GM21423 (cell line): Measurements from ENCODE around the gene SASS6.

ENCODE experiments used
- ATAC-seq: cut with Tn5 transposase; IDR thresholded peaks from one replicate; pipeline ENCODE4 v1.9.1; 2021; ENCODE audit warnings: mild to moderate bottlenecking, moderate library complexity; ENCODE audit not compliant: unreplicated experiment

SASS6 gene

GRCh38 chr1:100115524-100115923 lies 17.2 kb downstream of the SASS6 start:
- no peak for ATAC-seq

- no peak for ATAC-seq
These were observed 23.1 kb downstream of the SASS6 start for GRCh38 chr1:100109554-100110066.

- no peak for ATAC-seq
These were observed 25.0 kb downstream of the SASS6 start for GRCh38 chr1:100107696-100108095.

GRCh38 chr1:100101564-100101963 lies 31.2 kb downstream of the SASS6 start:
- no peak for ATAC-seq

GRCh38 chr1:100100202-100100601 lies 32.5 kb downstream of the SASS6 start:
- ATAC-seq, result no peak

GRCh38 chr1:100090471-100090870 lies 42.3 kb downstream of the SASS6 start:
- ATAC-seq, result no peak

GRCh38 chr1:100089082-100089481 lies 43.6 kb downstream of the SASS6 start:
- ATAC-seq, result no peak

- no peak for ATAC-seq
These were observed 45.3 kb downstream of the SASS6 start for GRCh38 chr1:100087396-100087795.

- ATAC-seq, result no peak
These were observed 52.4 kb downstream of the SASS6 start for GRCh38 chr1:100080331-100080730.

- ATAC-seq, result peak; percentile 41
These were observed 55.2 kb downstream of the SASS6 start for GRCh38 chr1:100077531-100077930.

GRCh38 chr1:100076744-100077143 lies 56.0 kb downstream of the SASS6 start:
- peak; percentile 73 for ATAC-seq

GRCh38 chr1:100076319-100076718 lies 56.4 kb downstream of the SASS6 start:
- ATAC-seq, result peak; percentile 1

- ATAC-seq, result peak; percentile 50
These were observed 57.0 kb downstream of the SASS6 start for GRCh38 chr1:100075773-100076172.

GRCh38 chr1:100074604-100075395 lies 57.9 kb downstream of the SASS6 start:
- no peak for ATAC-seq

- ATAC-seq, result no peak
These were observed 59.2 kb downstream of the SASS6 start for GRCh38 chr1:100073531-100073930.

- no peak for ATAC-seq
These were observed 62.4 kb downstream of the SASS6 start for GRCh38 chr1:100070201-100070939.

- ATAC-seq, result no peak
These were observed 66.8 kb downstream of the SASS6 start for GRCh38 chr1:100065969-100066227.

GRCh38 chr1:100065183-100065968 lies 67.4 kb downstream of the SASS6 start:
- no peak for ATAC-seq

GRCh38 chr1:100061681-100062080 lies 71.0 kb downstream of the SASS6 start:
- no peak for ATAC-seq

- no peak for ATAC-seq
These were observed 79.0 kb downstream of the SASS6 start for GRCh38 chr1:100053727-100054126.

- ATAC-seq, result no peak
These were observed 79.6 kb downstream of the SASS6 start for GRCh38 chr1:100053119-100053518.

GRCh38 chr1:100051893-100052292 lies 80.8 kb downstream of the SASS6 start:
- no peak for ATAC-seq
